ENCODE results near the gene OLFML1. TPM values are rescaled to one million over a fixed set of nuclear protein-coding genes. Genes with fewer than 3 reads are reported as not detected.

OLFML1 gene
- total and polyA plus RNA-seq, 10 donors, result 2.6 to 23.8 (median 9.2) TPM

GRCh38 chr11:7444091-7444981 lies 41.0 kb upstream of the OLFML1 start:
- intact Hi-C loops (cut with DNase I; ENCODE audit: low total_unique reads), result loop anchor here (5.0 kb wide), 1 partner anchor 347 kb away; no protein-coding TSS in a partner anchor
- no peak overlapping the region for H3K27ac ChIP-seq
- 76 to 81% (median 79%) methylated on average over 6 of the region's 6 CpGs for WGBS, 5 donors
- no peaks in the 10 kb centered on the region for H3K9me3 ChIP-seq
- no peak for DNase-seq
- no peak overlapping the region for H3K4me3 ChIP-seq
- TF ChIP-seq POLR2AphosphoS5 (IDR thresholded peaks at IDR 0.05), result no peak
- TF ChIP-seq, protein P1, sequence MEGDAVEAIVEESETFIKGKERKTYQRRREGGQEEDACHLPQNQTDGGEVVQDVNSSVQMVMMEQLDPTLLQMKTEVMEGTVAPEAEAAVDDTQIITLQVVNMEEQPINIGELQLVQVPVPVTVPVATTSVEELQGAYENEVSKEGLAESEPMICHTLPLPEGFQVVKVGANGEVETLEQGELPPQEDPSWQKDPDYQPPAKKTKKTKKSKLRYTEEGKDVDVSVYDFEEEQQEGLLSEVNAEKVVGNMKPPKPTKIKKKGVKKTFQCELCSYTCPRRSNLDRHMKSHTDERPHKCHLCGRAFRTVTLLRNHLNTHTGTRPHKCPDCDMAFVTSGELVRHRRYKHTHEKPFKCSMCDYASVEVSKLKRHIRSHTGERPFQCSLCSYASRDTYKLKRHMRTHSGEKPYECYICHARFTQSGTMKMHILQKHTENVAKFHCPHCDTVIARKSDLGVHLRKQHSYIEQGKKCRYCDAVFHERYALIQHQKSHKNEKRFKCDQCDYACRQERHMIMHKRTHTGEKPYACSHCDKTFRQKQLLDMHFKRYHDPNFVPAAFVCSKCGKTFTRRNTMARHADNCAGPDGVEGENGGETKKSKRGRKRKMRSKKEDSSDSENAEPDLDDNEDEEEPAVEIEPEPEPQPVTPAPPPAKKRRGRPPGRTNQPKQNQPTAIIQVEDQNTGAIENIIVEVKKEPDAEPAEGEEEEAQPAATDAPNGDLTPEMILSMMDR (IDR thresholded peaks at IDR 0.05 in 8 of 11, conservative IDR thresholded peaks at IDR 0.05 in 3 of 11), result no peak
- no peak for TF ChIP-seq POLR2A (IDR thresholded peaks at IDR 0.05)
- H3K27me3 ChIP-seq (replicated peaks in 1 of 7), result peaks cover 0 to 6% (median 0%) of the 10 kb centered on the region in 7 donors
- H3K36me3 ChIP-seq, result no peaks in the 10 kb centered on the region
- no peaks in the 10 kb centered on the region for H3K4me1 ChIP-seq

- Histone ChIP-seq H3K4me1 (no peaks in the 10 kb centered on the region), H3K36me3 (no peaks in the 10 kb centered on the region), H3K27ac (no peak overlapping the region), H3K27me3 (replicated peaks in 1 of 7) (peaks cover 0 to 6% (median 0%) of the 10 kb centered on the region in 7 donors), H3K9me3 (no peaks in the 10 kb centered on the region), H3K4me3 (no peak overlapping the region)
- DNase-seq, result no peak
- intact Hi-C loops (cut with DNase I; ENCODE audit: low total_unique reads), result no loop called here
- no peak for TF ChIP-seq POLR2AphosphoS5 (IDR thresholded peaks at IDR 0.05)
- TF ChIP-seq POLR2A (IDR thresholded peaks at IDR 0.05), result no peak
- TF ChIP-seq, protein P1 (IDR thresholded peaks at IDR 0.05 in 8 of 11, conservative IDR thresholded peaks at IDR 0.05 in 3 of 11), result no peak
- WGBS, 5 donors, result 79 to 91% (median 83%) methylated on average over 5 of the region's 5 CpGs
Measured at GRCh38 chr11:7445564-7445963, 39.7 kb upstream of the OLFML1 start.

GRCh38 chr11:7448201-7448600 lies 37.1 kb upstream of the OLFML1 start:
- TF ChIP-seq, protein P1 (IDR thresholded peaks at IDR 0.05 in 8 of 11, conservative IDR thresholded peaks at IDR 0.05 in 3 of 11), result no peak
- TF ChIP-seq POLR2AphosphoS5 (IDR thresholded peaks at IDR 0.05) (no peak), POLR2A (IDR thresholded peaks at IDR 0.05) (no peak)
- DNase-seq, result no peak
- H3K4me1 ChIP-seq, result no peaks in the 10 kb centered on the region
- no peak overlapping the region for H3K27ac ChIP-seq
- no peaks in the 10 kb centered on the region for H3K36me3 ChIP-seq
- H3K27me3 ChIP-seq (replicated peaks in 1 of 7), result peaks cover 0 to 6% (median 0%) of the 10 kb centered on the region in 7 donors
- H3K4me3 ChIP-seq, result no peak overlapping the region
- H3K9me3 ChIP-seq, result no peaks in the 10 kb centered on the region
- WGBS, 5 donors, result 91 to 96% (median 95%) methylated on average over 12 of the region's 12 CpGs
- intact Hi-C loops (cut with DNase I; ENCODE audit: low total_unique reads), result no loop called here

DNA sequence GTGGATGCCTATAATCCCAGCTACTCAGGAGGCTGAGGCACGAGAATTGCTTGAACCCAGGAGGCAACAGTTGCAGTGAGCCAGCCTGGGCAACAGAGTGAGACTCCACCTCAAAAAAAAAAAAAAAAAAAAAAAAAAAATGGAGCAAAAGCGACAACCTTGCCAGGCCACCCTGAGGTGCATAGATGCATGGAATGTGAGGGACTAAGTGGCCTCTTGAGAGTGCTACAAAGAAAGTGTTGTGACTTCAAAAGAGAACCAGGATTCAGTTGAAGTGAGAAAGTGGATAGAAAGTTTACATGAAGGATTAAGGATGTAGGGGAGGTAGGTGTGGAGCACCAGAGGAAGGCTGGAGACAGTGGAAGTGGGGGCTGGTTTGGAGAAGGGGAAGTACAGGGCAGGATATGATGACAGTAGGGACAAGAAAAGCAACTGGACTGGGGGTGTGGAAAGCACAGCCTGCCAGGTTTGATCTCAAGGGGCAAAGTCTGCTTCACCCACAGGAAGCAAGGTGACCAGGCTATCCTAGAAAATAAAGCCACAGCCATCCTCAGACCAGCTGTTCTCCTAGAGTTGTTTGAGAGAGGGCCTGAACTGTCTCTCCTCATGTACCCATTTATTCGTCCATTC lies 36.0 kb upstream of the OLFML1 start:
- no peak overlapping the region for H3K4me3 ChIP-seq
- WGBS, 5 donors, result 86 to 92% (median 88%) methylated on average over 3 of the region's 3 CpGs
- no peaks in the 10 kb centered on the region for H3K9me3 ChIP-seq
- no peaks in the 10 kb centered on the region for H3K27me3 ChIP-seq (replicated peaks in 1 of 7)
- DNase-seq, result no peak
- no peak overlapping the region for H3K27ac ChIP-seq
- TF ChIP-seq POLR2AphosphoS5 (IDR thresholded peaks at IDR 0.05), result no peak
- no peak for TF ChIP-seq POLR2A (IDR thresholded peaks at IDR 0.05)
- intact Hi-C loops (cut with DNase I; ENCODE audit: low total_unique reads), result no loop called here
- no peaks in the 10 kb centered on the region for H3K36me3 ChIP-seq
- no peaks in the 10 kb centered on the region for H3K4me1 ChIP-seq
